22Rv1 (cell line): ENCODE results near the gene BPIFB6.

Experiments
- ZFX ChIP-seq: fragments of 450-650 bp; IDR thresholded peaks from 2 replicates; pipeline ENCODE4 v1.6.1; 2017; ENCODE audit warnings: antibody characterized with exemption, borderline replicate concordance
- TF ChIP-seq, protein P1 (sequence below): fragments of 450-650 bp; IDR thresholded peaks from 2 replicates; pipeline ENCODE4 v1.5.1; 2017; ENCODE audit warnings: mild to moderate bottlenecking

DNA sequence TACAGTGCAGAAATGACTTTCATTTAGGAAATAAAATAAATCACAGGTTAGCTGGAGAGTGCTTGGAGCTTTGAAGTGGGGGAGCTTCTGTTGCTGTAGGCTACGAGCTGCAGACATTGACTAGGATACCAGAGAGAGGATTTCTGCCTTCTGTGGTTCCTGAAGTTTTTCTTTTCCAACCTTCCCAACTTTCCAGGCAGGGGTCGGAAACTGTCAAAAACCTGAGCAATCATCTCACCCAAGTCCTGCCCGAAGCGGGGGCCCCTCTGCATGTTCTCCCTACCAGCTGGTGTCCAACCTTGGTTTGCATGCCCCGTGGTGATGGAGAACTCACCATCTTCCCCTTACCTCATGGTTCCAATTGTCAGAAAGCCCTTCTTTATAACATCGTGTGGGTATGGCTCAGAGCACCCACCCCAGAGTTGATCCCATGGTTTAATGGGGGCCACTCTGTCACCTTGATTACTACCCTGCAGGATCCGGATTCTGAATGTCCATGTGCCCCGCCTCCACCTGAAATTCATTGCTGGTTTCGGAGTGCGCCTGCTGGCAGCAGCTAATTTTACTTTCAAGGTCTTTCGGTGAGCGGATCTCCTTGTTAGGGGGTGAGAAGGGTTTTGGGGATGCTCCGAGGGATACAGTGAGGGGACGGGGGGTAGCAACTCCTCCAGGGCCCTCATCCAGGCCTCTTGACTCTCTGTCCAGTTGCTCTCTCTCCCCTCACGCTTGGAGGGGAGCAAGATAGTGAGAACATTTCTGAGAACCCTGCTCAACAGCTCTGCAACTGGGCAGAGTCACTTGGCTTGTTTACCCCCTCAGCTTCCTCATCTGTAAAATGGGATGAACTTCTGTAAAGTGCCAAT is 18.9 kb upstream of the BPIFB6 start:
- TF ChIP-seq, protein P1, sequence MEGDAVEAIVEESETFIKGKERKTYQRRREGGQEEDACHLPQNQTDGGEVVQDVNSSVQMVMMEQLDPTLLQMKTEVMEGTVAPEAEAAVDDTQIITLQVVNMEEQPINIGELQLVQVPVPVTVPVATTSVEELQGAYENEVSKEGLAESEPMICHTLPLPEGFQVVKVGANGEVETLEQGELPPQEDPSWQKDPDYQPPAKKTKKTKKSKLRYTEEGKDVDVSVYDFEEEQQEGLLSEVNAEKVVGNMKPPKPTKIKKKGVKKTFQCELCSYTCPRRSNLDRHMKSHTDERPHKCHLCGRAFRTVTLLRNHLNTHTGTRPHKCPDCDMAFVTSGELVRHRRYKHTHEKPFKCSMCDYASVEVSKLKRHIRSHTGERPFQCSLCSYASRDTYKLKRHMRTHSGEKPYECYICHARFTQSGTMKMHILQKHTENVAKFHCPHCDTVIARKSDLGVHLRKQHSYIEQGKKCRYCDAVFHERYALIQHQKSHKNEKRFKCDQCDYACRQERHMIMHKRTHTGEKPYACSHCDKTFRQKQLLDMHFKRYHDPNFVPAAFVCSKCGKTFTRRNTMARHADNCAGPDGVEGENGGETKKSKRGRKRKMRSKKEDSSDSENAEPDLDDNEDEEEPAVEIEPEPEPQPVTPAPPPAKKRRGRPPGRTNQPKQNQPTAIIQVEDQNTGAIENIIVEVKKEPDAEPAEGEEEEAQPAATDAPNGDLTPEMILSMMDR = no peak
- TF ChIP-seq ZFX = no peak
